ENCODE results near the gene MARK2. TPM values are rescaled to one million over a fixed set of nuclear protein-coding genes. Genes with fewer than 3 reads are reported as not detected.

MARK2 gene
- total RNA-seq, 1 donor, result 16.4 TPM

DNA sequence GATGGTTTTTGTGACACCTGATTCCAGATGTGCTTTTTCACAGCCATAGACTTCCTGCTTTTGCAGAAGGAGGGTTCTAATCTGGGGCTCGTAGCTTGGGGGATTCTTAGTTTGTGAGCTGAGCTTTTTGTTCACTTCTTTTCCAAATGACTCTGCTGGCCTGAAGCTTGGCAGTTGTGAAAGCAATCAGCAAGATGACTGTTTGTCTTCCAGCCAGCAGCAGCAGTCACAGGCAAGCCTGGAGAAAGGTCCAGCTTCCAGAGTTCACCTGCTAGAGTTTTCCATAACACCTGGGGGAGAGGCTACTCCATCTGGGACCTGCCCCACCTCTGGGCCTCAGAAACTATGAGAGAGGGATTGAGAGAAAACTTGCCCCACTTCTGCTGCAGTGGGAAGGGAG lies 4.1 kb downstream of the MARK2 start:
- DNase-seq (ENCODE audit: low read depth), result no peak

DNA sequence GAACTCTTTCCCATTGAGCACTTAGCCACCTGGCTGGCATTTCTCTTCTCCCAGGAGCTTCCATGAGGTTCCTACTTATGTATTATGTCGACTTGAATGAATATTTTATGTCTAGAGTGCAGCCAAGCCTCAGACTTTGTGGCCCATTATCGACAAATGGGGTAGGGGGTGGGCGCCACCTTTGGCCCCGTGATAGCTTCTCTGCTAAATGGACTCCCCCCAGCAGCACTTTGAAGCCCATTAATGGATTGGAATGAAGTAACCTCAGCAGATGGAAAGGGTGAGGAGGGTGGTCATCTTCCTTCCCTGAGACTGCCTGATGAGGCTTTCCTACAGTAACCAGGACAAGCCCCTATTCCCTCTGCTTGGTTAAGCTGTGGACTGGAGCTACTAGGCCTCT lies 5.9 kb downstream of the MARK2 start:
- TF ChIP-seq, protein P1, sequence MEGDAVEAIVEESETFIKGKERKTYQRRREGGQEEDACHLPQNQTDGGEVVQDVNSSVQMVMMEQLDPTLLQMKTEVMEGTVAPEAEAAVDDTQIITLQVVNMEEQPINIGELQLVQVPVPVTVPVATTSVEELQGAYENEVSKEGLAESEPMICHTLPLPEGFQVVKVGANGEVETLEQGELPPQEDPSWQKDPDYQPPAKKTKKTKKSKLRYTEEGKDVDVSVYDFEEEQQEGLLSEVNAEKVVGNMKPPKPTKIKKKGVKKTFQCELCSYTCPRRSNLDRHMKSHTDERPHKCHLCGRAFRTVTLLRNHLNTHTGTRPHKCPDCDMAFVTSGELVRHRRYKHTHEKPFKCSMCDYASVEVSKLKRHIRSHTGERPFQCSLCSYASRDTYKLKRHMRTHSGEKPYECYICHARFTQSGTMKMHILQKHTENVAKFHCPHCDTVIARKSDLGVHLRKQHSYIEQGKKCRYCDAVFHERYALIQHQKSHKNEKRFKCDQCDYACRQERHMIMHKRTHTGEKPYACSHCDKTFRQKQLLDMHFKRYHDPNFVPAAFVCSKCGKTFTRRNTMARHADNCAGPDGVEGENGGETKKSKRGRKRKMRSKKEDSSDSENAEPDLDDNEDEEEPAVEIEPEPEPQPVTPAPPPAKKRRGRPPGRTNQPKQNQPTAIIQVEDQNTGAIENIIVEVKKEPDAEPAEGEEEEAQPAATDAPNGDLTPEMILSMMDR (IDR thresholded peaks at IDR 0.05; ENCODE audit: insufficient read depth, low read depth, low read length), result no peak

More for the DNA sequence above, 4.1 kb downstream of the MARK2 start:
- TF ChIP-seq, protein P1 (IDR thresholded peaks at IDR 0.05; ENCODE audit: insufficient read depth, low read depth, low read length), result no peak
- H3K4me3 ChIP-seq (ENCODE audit: low read depth, low read length), result no peak overlapping the region

DNA sequence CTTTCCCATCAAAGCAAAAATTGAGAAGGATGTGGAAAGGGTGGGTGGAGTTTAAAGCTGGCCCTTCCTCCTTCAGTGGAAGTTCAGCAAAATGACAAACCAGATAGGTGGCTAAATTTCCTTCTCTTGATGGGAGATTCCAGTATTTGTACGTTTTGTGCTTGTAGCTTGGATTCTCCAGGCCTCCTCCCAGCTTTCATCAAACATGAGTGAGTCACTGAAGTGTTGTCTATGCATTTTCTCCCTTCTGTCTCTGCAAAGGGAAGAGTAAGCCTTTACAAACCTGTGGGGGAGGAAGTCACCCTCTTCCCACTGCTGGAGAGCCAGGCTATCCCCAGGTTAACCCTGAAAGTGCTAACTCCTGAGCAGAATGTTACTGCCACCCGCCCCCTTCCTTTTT lies 6.4 kb downstream of the MARK2 start:
- peak; percentile 72 for DNase-seq (ENCODE audit: low read depth)
- TF ChIP-seq, protein P1 (IDR thresholded peaks at IDR 0.05; ENCODE audit: insufficient read depth, low read depth, low read length), result no peak
- no peak overlapping the region for H3K4me3 ChIP-seq (ENCODE audit: low read depth, low read length)

More for the DNA sequence above, 5.9 kb downstream of the MARK2 start:
- DNase-seq (ENCODE audit: low read depth), result no peak
- H3K4me3 ChIP-seq (ENCODE audit: low read depth, low read length), result no peak overlapping the region

DNA sequence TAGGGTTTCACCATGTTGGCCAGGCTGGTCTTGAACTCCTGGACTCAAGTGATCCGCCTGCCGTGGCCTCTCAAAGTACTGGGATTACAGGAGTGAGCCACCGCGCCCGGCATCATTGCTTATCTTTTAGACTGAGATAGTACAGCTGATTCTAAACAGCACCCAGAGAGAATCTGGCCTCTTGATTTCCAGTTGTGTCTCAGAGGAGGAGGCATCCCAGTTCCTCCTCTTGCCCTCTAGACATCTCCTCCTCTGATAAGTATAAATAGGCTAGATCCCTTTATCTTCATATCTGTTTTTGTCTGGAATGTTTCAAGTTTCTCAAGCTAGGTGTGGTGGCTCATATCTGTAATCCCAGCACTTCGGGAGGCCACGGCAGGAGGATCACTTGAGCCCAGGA lies 7.0 kb downstream of the MARK2 start:
- DNase-seq (ENCODE audit: low read depth), result peak; percentile 64
- TF ChIP-seq, protein P1 (IDR thresholded peaks at IDR 0.05; ENCODE audit: insufficient read depth, low read depth, low read length), result no peak
- no peak overlapping the region for H3K4me3 ChIP-seq (ENCODE audit: low read depth, low read length)

DNA sequence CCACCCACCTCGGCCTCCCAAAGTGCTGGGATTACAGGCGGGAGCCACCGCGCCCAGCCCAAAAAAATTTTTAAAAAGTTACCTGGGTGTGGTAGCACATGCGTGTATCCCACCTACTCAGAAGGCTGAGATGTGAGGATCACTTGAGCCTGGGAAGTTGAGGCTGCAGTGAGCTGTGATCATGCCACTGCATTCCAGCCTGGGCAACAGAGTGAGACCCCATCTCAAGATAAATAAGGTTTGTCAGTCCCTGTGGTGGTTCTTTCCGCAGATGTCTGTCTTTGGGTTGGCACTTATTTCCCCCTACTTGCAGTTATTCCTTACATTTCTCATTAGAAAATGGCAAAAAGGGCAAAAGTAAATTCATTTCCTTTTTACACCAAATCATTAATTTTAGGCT lies 8.0 kb downstream of the MARK2 start:
- TF ChIP-seq, protein P1 (IDR thresholded peaks at IDR 0.05; ENCODE audit: insufficient read depth, low read depth, low read length), result no peak
- no peak for DNase-seq (ENCODE audit: low read depth)
- no peak overlapping the region for H3K4me3 ChIP-seq (ENCODE audit: low read depth, low read length)

DNA sequence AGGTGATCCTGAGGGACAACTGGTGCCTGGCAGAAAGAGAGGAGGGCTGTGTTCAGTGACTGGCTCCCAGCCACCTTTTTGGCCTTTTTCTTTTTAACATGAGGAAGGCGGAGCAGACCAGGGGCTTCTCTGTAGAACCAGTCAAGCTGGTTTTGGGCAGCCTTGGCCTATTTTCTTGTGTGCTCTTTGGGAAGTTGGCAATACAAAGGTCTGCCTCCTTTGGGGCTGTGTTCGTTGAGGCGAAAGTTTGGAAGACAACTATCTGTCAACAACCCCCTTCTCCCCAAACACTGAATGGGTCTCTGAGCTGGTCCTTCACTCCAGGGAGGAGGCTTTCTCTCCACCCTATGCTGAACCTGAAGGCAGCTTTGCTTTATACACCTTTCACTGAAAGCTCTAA lies 8.5 kb downstream of the MARK2 start:
- TF ChIP-seq, protein P1 (IDR thresholded peaks at IDR 0.05; ENCODE audit: insufficient read depth, low read depth, low read length), result no peak
- no peak for DNase-seq (ENCODE audit: low read depth)
- no peak overlapping the region for H3K4me3 ChIP-seq (ENCODE audit: low read depth, low read length)

DNA sequence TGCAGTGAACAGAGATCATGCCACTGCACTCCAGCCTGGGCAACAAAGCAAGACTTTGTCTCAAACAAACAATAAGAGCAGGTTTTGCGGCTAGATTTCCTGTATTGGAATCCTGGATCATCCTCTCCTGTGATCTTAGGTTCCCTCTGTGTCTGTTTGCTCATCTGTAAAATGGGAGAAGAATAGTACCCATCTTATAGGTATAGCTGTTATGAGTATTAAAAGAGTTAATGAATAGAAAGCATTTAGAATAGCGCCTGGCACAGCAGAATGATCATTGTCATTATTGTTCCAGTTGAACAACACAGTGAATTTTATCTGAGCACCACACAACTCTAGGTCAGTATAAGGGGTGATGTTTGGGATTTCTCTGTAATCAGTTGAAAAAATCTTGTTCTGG lies 10.8 kb downstream of the MARK2 start:
- H3K4me3 ChIP-seq (ENCODE audit: low read depth, low read length), result no peak overlapping the region
- TF ChIP-seq, protein P1 (IDR thresholded peaks at IDR 0.05; ENCODE audit: insufficient read depth, low read depth, low read length), result no peak
- no peak for DNase-seq (ENCODE audit: low read depth)

Measured in fibroblast of villous mesenchyme (primary cell).